GM12865 (cell line): ENCODE results near the gene HPD.
"Not testable (repeated sequence)": the region's sequence is repeated elsewhere in the genome, so short reads cannot be mapped to it uniquely, and the experiment has no call there.

ENCODE experiments used
- DNase-seq: peaks from one replicate; pipeline ENCODE4 v3.0.0; 2010; ENCODE audit warnings: low read depth
- H3K4me3 ChIP-seq: 2 replicates; pipeline ENCODE4 v1.5.1; 2011; ENCODE audit warnings: mild to moderate bottlenecking, low read depth, low read length, control low read depth
- TF ChIP-seq, protein P1 (sequence below): IDR thresholded peaks from 2 replicates; pipeline ENCODE4 v1.5.1; 2011; ENCODE audit warnings: low read length, control low read depth, low read depth, inconsistent platforms; ENCODE audit not compliant: insufficient read depth; ENCODE audit errors: missing control alignments

The HPD gene

DNA sequence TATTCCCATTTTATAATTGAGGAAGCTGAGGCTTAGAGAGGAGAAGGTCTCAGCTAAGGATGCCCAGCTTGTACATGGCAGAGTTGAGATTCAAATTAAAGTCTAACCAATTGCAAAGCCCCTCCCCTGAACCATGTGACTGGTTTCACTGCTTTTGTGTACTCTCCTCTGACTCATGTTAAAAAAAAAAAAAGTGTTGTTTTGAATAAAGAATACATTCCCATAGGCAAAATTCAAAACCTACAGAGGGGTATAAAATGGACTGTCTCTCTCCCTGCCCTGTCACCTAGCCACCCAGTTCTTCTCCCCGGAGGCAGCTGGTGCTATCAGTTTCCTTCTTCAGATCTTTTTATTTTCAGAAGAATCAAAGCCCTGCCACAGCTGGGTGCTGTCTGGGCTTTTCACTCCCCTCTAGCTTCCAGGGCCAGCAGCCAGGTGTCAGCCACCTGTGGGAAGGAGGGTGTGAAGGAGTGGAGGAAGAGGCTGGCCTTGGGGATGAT is 35.4 kb upstream of the HPD start:
- no peak for DNase-seq
- H3K4me3 ChIP-seq = no peak overlapping the region
- TF ChIP-seq, protein P1, sequence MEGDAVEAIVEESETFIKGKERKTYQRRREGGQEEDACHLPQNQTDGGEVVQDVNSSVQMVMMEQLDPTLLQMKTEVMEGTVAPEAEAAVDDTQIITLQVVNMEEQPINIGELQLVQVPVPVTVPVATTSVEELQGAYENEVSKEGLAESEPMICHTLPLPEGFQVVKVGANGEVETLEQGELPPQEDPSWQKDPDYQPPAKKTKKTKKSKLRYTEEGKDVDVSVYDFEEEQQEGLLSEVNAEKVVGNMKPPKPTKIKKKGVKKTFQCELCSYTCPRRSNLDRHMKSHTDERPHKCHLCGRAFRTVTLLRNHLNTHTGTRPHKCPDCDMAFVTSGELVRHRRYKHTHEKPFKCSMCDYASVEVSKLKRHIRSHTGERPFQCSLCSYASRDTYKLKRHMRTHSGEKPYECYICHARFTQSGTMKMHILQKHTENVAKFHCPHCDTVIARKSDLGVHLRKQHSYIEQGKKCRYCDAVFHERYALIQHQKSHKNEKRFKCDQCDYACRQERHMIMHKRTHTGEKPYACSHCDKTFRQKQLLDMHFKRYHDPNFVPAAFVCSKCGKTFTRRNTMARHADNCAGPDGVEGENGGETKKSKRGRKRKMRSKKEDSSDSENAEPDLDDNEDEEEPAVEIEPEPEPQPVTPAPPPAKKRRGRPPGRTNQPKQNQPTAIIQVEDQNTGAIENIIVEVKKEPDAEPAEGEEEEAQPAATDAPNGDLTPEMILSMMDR = no peak

DNA sequence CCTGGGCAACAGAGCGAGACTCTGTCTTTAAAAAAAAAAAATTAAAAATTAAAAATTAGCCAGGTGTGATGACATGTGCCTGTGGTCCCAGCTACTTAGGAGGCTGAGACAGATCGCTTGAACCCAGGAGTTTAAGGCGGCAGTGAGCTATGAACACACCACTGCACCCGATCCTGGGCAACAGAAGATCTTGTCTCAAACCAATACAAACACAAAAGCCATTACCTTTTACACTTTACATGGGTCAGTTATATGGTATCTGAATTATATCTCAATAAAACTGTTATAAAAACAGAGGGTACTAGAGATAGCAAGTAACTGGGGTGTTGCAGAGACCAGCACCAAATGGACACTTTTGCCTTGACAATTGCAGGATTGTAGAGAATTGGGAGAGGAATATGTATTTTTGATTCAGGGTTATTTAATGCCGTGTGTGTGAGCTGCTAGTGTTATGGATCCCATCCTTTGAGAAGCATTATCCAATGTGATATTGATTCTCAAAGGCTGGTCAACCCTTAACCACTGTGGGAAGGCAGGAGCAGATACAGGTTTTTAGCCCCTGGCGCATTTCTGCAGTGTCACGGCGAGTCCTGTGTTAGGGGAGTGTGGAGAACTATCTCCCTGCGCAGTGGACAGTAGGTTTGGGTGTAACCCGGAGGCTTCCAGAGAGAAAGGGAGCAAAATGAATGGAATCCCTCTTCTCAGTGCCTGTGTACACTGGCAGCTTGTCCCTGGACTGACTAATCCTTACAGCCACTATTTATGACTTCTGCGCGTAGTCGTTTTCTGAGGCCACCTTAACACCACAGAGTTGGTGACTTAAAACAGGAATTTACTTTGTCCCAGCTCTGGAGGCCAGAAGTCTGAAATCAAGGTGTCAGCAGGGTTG is 34.3 kb upstream of the HPD start:
- TF ChIP-seq, protein P1 = no peak
- H3K4me3 ChIP-seq = no peak overlapping the region
- no peak for DNase-seq

DNA sequence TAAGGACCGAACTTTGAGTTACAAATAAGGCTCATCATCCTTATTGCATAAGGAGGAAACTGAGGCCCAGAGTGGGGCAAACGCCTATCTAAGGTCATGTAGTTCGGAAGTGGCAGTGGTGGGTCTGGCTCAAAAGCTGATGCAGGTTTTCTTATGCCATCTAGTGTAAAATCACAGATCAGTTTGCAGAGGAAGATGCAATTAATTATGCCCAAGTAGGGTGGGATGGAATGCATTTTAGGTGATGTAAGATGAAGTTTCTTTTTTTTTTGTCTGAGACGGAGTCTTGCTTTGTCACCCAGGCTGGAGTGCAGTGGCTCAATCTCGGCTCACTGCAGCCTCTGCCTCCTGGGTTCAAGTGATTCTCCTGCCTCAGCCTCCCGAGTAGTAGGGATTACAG is 31.0 kb upstream of the HPD start:
- DNase-seq = not testable (repeated sequence)
- peak overlapping the region; percentile 73 for H3K4me3 ChIP-seq

DNA sequence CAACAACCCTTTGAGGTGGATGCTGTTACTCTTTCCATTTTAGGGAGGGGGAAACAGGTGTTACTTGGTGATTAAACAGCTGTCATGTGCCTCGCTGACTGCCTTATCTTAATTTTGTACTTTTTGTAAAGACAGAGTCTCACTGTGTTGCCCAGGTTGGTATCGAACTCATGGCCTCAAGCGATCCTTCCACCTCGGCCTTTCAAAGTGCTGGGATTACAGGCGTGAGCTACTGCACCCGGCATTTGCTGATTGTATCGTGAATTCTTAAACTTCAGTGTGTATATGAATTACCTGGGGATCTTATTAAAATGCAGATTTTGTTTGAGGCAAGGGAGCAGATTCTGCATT is 30.6 kb upstream of the HPD start:
- peak overlapping the region; percentile 73 for H3K4me3 ChIP-seq
- DNase-seq = no peak
- TF ChIP-seq, protein P1 = no peak

DNA sequence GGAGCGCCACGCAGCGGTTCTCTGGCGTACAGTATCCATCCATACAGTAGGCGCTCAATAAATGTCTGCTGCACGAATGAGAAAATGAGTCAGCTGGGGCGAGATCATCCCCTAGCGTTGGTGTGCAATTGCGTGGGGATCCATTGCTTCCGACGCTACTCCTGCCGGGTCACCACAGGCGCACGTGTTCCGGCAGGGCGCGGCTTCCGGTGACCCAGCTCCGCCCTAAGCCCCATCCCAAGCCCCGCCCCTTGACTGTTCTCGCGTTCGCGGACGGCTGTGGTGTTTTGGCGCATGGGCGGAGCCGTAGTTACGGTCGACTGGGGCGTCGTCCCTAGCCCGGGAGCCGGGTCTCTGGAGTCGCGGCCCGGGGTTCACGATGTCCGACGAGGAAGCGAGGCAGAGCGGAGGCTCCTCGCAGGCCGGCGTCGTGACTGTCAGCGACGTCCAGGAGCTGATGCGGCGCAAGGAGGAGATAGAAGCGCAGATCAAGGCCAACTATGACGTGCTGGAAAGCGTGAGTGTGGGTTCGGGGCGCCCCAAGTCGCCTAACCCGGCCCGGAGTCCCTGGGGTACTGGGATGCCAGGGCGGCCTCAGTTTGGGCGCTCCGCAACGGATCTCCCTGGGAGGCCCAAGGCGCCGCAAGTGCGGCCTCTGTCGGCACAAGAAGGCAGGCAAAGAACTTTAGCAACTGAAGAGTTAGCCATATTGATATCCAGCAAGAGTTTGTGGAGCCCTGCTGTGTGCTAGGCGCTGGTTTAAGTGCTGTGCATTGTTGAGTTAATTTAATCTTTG is 30.0 kb upstream of the HPD start, which contains the start of gene PSMD9:
PSMD9 (plus strand) TSS at position 313 of the 796 bp plus-strand sequence; CDS start at position 380, 67 bp downstream.
- TF ChIP-seq, protein P1 = peak; percentile 68
- peak within 1 kb of the TSS; percentile 73 for H3K4me3 ChIP-seq
- peak; percentile 99 for DNase-seq

DNA sequence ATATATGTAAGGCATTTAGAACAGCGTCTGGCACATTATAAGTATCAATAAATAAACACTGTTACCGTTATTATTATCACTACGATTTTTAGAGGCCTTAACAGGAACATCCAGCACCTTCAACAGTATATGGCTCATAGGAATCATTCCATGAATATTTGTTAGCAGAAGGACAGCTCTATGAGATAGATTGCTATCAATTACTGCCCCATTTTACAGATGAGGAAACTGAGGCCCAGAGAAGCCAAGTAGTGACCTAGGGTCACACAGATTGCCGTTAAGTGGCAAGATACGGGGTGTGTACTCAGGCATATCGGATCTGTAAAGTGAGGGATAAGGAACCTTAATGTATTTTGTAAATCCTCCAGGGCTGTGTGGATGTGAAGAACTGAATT is 29.4 kb upstream of the HPD start:
- TF ChIP-seq, protein P1 = no peak
- no peak for DNase-seq
- H3K4me3 ChIP-seq = peak overlapping the region; percentile 73

DNA sequence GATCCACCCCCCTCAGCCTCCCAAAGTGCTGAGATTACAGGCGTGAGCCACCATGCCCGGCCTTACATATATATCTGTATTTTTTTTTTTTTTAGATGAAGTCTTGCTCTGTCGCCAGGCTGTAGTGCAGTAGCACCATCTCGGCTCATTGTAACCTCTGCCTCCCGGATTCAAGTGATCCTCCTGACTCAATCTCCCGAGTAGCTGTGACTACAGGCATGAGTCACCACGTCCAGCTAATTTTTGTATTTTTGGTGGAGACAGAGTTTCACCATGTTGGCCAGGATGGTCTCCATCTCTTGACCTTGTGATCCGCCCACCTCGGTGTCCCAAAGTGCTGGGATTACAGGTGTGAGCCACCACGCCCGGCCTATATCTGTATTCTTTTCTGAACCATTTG is 26.5 kb upstream of the HPD start:
- not testable (repeated sequence) for H3K4me3 ChIP-seq, DNase-seq
